Ishikawa (cell line): Measurements from ENCODE around the gene NEDD4L.

Experiments
- FOXM1 ChIP-seq: IDR thresholded peaks from 2 replicates; pipeline ENCODE4 v1.6.1; 2012; ENCODE audit warnings: low read depth, borderline replicate concordance
- RAD21 ChIP-seq: IDR thresholded peaks from 2 replicates; pipeline ENCODE4 v1.6.1; 2012; ENCODE audit warnings: low read depth
- TF ChIP-seq, protein P1 (sequence below): IDR thresholded peaks from 2 replicates; pipeline ENCODE4 v1.6.1; 2012

DNA sequence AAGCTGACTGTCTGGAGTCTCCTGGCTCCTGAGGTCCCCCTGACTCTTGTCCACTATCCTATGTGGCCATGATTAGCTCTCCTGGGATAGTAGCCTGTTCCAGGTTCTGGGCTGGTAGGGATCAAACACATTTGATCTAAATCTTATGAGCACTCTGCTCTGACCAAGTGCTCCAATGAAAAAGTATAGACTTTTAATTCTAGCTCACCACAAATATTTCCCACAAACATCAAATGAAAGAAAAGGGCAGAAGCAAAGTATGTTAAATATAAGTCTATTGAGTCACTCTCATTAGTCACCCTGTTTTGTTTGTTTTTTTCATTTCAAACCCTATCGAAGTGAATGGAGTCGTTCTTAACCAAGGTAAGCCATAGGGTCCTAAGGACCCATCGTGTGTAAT lies 39.7 kb upstream of the NEDD4L start:
- TF ChIP-seq, protein P1, sequence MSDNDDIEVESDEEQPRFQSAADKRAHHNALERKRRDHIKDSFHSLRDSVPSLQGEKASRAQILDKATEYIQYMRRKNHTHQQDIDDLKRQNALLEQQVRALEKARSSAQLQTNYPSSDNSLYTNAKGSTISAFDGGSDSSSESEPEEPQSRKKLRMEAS: no peak
- TF ChIP-seq FOXM1: no peak
- TF ChIP-seq RAD21: no peak
